B cell (primary cell): ENCODE results near the gene CDC42. TPM values are rescaled to one million over a fixed set of nuclear protein-coding genes. Genes with fewer than 3 reads are reported as not detected.

ENCODE experiments used
- ATAC-seq: fragments of 200-7000 bp; cut with Tn5 transposase; one replicate; pipeline ENCODE4 v1.10.0; 2021; ENCODE audit warnings: low read depth, mild to moderate bottlenecking, moderate number of reproducible peaks, moderate library complexity
- CTCF ChIA-PET: fragments of 350-600 bp; sonication (Branson Sonifier 250); formaldehyde crosslinking; loops from one replicate; lab custom pipeline; 2021; ENCODE audit warnings: antibody characterized with exemption, inconsistent platforms; lab: Charles Lee
- POLR2A ChIA-PET: fragments of 350-600 bp; sonication (Branson Sonifier 250); formaldehyde crosslinking; loops from one replicate; lab custom pipeline; 2021; ENCODE audit warnings: antibody characterized with exemption; lab: Charles Lee
- DNase-seq: peaks from one replicate; pipeline ENCODE4 v3.0.0; 2013
- H2AFZ ChIP-seq: 2 replicates; pipeline ENCODE4 v1.6.1; 2012; ENCODE audit warnings: mild to moderate bottlenecking, low read depth, low read length; ENCODE audit not compliant: insufficient read depth, poor library complexity, severe bottlenecking
- H3K27ac ChIP-seq, 2 donors: 1 replicate in 1 of 2; 2 replicates in 1 of 2; pipeline ENCODE4 v1.5.1; 2012 to 2013; ENCODE audit warnings: low read length in 2 of 2, mild to moderate bottlenecking in 2 of 2, moderate library complexity in 1 of 2
- H3K27me3 ChIP-seq, 4 experiments: fragments of 200-600 bp in 1 of 4; sonication (generic) in 1 of 4; replicated peaks in 1 of 4; 1 replicate in 2 of 4; 2 replicates in 2 of 4; pipeline versions ENCODE4 v1.6.1 to v1.7.0; 2013 to 2016; ENCODE audit warnings: low read length in 3 of 4, mild to moderate bottlenecking in 2 of 4, mixed read lengths in 1 of 4, moderate library complexity in 1 of 4; ENCODE audit not compliant: insufficient read depth in 4 of 4, control insufficient read depth in 3 of 4; ENCODE audit errors: control extremely low read depth in 1 of 4
- H3K36me3 ChIP-seq, 2 experiments: replicated peaks in 1 of 2; 1 replicate in 1 of 2; 2 replicates in 1 of 2; pipeline versions ENCODE4 v1.6.1 to v1.7.1; 2013; ENCODE audit warnings: low read length in 1 of 2; ENCODE audit not compliant: insufficient read depth in 2 of 2, control insufficient read depth in 1 of 2; ENCODE audit errors: control extremely low read depth in 1 of 2, extremely low read depth in 1 of 2
- H3K4me1 ChIP-seq, 2 donors: fragments of 200-600 bp in 1 of 2; sonication (generic) in 1 of 2; 1 replicate in 1 of 2; 2 replicates in 1 of 2; pipeline versions ENCODE4 v1.5.1 to v1.6.1; 2013 to 2017; ENCODE audit warnings: low read length in 2 of 2; ENCODE audit not compliant: control insufficient read depth in 2 of 2, insufficient read depth in 2 of 2
- H3K4me2 ChIP-seq: replicated peaks from 2 replicates; pipeline ENCODE3; 2012; ENCODE audit warnings: mild to moderate bottlenecking, low read depth, low read length; ENCODE audit not compliant: poor library complexity, severe bottlenecking
- H3K4me3 ChIP-seq, 5 experiments: fragments of 200-600 bp in 1 of 5; sonication (generic) in 1 of 5; 1 replicate in 3 of 5; 2 replicates in 2 of 5; pipeline versions ENCODE4 v1.5.1 to v1.7.0; 2011 to 2016; ENCODE audit warnings: low read length in 4 of 5, mild to moderate bottlenecking in 4 of 5, low read depth in 2 of 5, control low read depth in 1 of 5, moderate library complexity in 1 of 5; ENCODE audit not compliant: insufficient read depth in 1 of 5; ENCODE audit errors: control extremely low read depth in 1 of 5, extremely low read depth in 1 of 5
- H3K79me2 ChIP-seq: fragments of 200-600 bp; sonication (generic); one replicate; pipeline ENCODE4 v1.6.0; 2016; ENCODE audit warnings: low read length; ENCODE audit not compliant: control insufficient read depth, insufficient read depth
- H3K9ac ChIP-seq: fragments of 200-600 bp; sonication (generic); 2 replicates; pipeline ENCODE4 v1.6.1; 2017; ENCODE audit warnings: mild to moderate bottlenecking, low read length, moderate library complexity
- H3K9me3 ChIP-seq, 3 donors: one replicate each; pipeline versions ENCODE4 v1.6.1 to v1.7.1; 2013; ENCODE audit warnings: low read length in 2 of 3; ENCODE audit not compliant: control insufficient read depth in 2 of 3, insufficient read depth in 1 of 3; ENCODE audit errors: control extremely low read depth in 1 of 3
- H4K20me1 ChIP-seq: 2 replicates; pipeline ENCODE4 v1.6.0; 2012; ENCODE audit warnings: mild to moderate bottlenecking, low read length; ENCODE audit not compliant: insufficient read depth, control insufficient read depth, poor library complexity, severe bottlenecking
- H3K27ac Mint-ChIP-seq: one replicate; pipeline ENCODE4 v1.8.0; 2021; ENCODE audit warnings: mixed read lengths
- H3K27me3 Mint-ChIP-seq: one replicate; pipeline ENCODE4 v1.8.0; 2021; ENCODE audit warnings: mixed read lengths
- H3K4me1 Mint-ChIP-seq: one replicate; pipeline ENCODE4 v1.8.0; 2021; ENCODE audit warnings: mixed read lengths
- H3K4me3 Mint-ChIP-seq: one replicate; pipeline ENCODE4 v1.8.0; 2021; ENCODE audit warnings: mixed read lengths
- H3K9me3 Mint-ChIP-seq: one replicate; pipeline ENCODE4 v1.8.0; 2022; ENCODE audit warnings: mixed read lengths; ENCODE audit not compliant: insufficient read depth
- CTCF ChIP-seq: fragments of 200-600 bp; IDR thresholded peaks from one replicate; pipeline ENCODE4 v1.8.0; 2022; ENCODE audit warnings: antibody characterized with exemption, mild to moderate bottlenecking
- EZH2 ChIP-seq: IDR thresholded peaks from 2 replicates; pipeline ENCODE4 v1.6.1; 2012; ENCODE audit warnings: borderline replicate concordance, low read depth, mild to moderate bottlenecking, moderate library complexity, low read length; ENCODE audit not compliant: insufficient read depth, poor library complexity, severe bottlenecking
- WGBS: methylation state at CpG from one replicate; pipeline ENCODE4 v1.1.5; 2013; ENCODE audit warnings: missing lambda C conversion rate; ENCODE audit not compliant: insufficient coverage; 5-methylcytosine and 5-hydroxymethylcytosine counted together
- intact Hi-C: fragments of 100-400 bp; cut with micrococcal nuclease; formaldehyde crosslinking; loops from one replicate; pipeline ENCODE4 v1.10.0; 2022
- polyA plus RNA-seq: library from polyadenylated mRNA; depleted of rRNA; stranded (reverse); fragments of >200 nt; gene quantifications from 2 replicates; pipeline ENCODE4 v1.2.3, GENCODE V29; 2012
- total RNA-seq, 2 donors: library from RNA; stranded (reverse); fragments of 120-200 nt in 1 of 2; gene quantifications; 1 replicate in 1 of 2; 2 replicates in 1 of 2; pipeline versions ENCODE4 v1.2.3 to v1.2.4, GENCODE V29; 2013 to 2022

The CDC42 gene
- total and polyA plus RNA-seq, 2 donors (not counting 1 experiment from before 2014, with no cell fraction given), result 111 to 202 TPM

- peak overlapping the region in 2 of 5 experiments; percentile 13 for H3K4me3 ChIP-seq
- intact Hi-C loops, result loop anchor here (2.0 to 5.0 kb wide), 2 partner anchors 15 to 62 kb away; no protein-coding TSS in a partner anchor
- peaks cover 68% of the 10 kb centered on the region for H4K20me1 ChIP-seq
- no CpG with 5 or more reads among the region's 6 CpGs for WGBS
- CTCF ChIA-PET, result interaction anchor here (1.0 to 1.3 kb wide), 2 partner anchors 16 to 64 kb away, joined by 3 to 4 read pairs; no protein-coding TSS in a partner anchor
- H3K4me3 Mint-ChIP-seq, result peak overlapping the region; percentile 70
- H3K27me3 ChIP-seq, result no peaks in the 10 kb centered on the region
- H3K27me3 Mint-ChIP-seq, result no peaks in the 10 kb centered on the region
- POLR2A ChIA-PET, result no interaction called here
- peaks cover 88% of the 10 kb centered on the region for H3K79me2 ChIP-seq
- TF ChIP-seq CTCF (no peak), EZH2 (no peak)
- peak overlapping the region; percentile 29 for H3K4me2 ChIP-seq
- H3K27ac Mint-ChIP-seq, result peak overlapping the region; percentile 11
- peak overlapping the region; percentile 11 to 69 for H3K27ac ChIP-seq
- H3K36me3 ChIP-seq, result peaks cover 7 to 64% of the 10 kb centered on the region in 2 experiments
- peaks cover 74% of the 10 kb centered on the region for H3K4me1 Mint-ChIP-seq
- DNase-seq (no peak), ATAC-seq (no peak)
- H2AFZ ChIP-seq, result no peak overlapping the region
- peaks cover 43 to 48% of the 10 kb centered on the region in 2 donors for H3K4me1 ChIP-seq
- peak overlapping the region; percentile 18 for H3K9ac ChIP-seq
- H3K9me3 Mint-ChIP-seq, result no peaks in the 10 kb centered on the region
- H3K9me3 ChIP-seq, result no peaks in the 10 kb centered on the region
Measured at GRCh38 chr1:22089787-22090186, 37.3 kb downstream of the CDC42 start.

- no peak for DNase-seq
Measured at GRCh38 chr1:22090867-22091266, 38.4 kb downstream of the CDC42 start.

More at GRCh38 chr1:22090867-22091266, 38.4 kb downstream of the CDC42 start:
- Histone ChIP-seq H3K9ac (no peak overlapping the region), H3K9me3 (no peaks in the 10 kb centered on the region), H4K20me1 (peaks cover 72% of the 10 kb centered on the region), H3K4me3 (no peak overlapping the region), H2AFZ (no peak overlapping the region), H3K27ac (peak overlapping the region in 1 of 2 donors; percentile 69), H3K4me1 (peaks cover 43 to 48% of the 10 kb centered on the region in 2 donors), H3K36me3 (peaks cover 7 to 66% of the 10 kb centered on the region in 2 experiments), H3K27me3 (no peaks in the 10 kb centered on the region), H3K79me2 (peaks cover 87% of the 10 kb centered on the region), H3K4me2 (no peak overlapping the region)
- Mint-ChIP-seq H3K4me3 (peak overlapping the region; percentile 29), H3K27ac (peak overlapping the region; percentile 69), H3K27me3 (no peaks in the 10 kb centered on the region), H3K9me3 (no peaks in the 10 kb centered on the region), H3K4me1 (peaks cover 69% of the 10 kb centered on the region)
- ChIA-PET POLR2A (no interaction called here), CTCF (interaction anchor here (0.6 to 1.3 kb wide), 3 partner anchors 15 to 935 kb away, joined by 3 to 4 read pairs (median 3); no protein-coding TSS in a partner anchor)
- 89% methylated on average over 2 of the region's 3 CpGs for WGBS
- intact Hi-C loops, result loop anchor here (5.0 kb wide), 1 partner anchor 64 kb away; no protein-coding TSS in a partner anchor
- TF ChIP-seq EZH2 (no peak), CTCF (no peak)
- ATAC-seq, result no peak
